ENCODE measurements around the gene STXBP6. TPM values are rescaled to one million over a fixed set of nuclear protein-coding genes. Genes with fewer than 3 reads are reported as not detected.
"Not testable (repeated sequence)": the region's sequence is repeated elsewhere in the genome, so short reads cannot be mapped to it uniquely, and the experiment has no call there.

Gene STXBP6
- total RNA-seq, 1 donor: 5.8 TPM

DNA sequence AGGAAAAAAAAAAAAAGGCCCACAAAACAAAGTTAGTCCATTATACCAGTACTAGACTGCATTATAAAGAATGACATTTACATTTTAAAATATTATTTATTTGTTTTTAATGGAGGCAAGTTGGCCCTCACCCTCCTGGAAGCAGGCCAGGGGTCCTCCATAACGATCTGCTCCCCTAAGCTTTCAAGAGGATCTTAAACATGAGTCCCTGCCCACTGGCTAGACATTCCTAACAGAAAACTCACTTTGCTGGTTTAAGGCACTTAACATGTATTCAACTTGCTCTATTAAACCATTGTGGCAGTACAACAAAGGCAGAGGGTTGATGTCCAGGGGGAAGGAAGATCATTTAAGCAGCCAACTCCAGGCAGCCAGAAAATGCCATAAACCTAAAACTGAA lies 111.4 kb downstream of the STXBP6 start:
- no peak overlapping the region for H3K4me2 ChIP-seq (ENCODE audit: insufficient read depth, low read length)
- no peak overlapping the region for H3K27ac ChIP-seq (ENCODE audit: low read depth, low read length)
- H3K4me1 ChIP-seq (ENCODE audit: insufficient read depth, low read length): no peaks in the 10 kb centered on the region
- peak; percentile 11 for DNase-seq (ENCODE audit: insufficient read length, low spot score, missing footprints)
- H3K9me3 ChIP-seq (ENCODE audit: low read depth, low read length): no peaks in the 10 kb centered on the region
- H4K20me1 ChIP-seq (ENCODE audit: insufficient read depth, low read length): no peaks in the 10 kb centered on the region
- H3K27me3 ChIP-seq (ENCODE audit: insufficient read depth, low read length): no peaks in the 10 kb centered on the region
- no peak overlapping the region for H2AFZ ChIP-seq (ENCODE audit: low read length)
- no peaks in the 10 kb centered on the region for H3K36me3 ChIP-seq (ENCODE audit: insufficient read depth, low read length)
- TF ChIP-seq, protein P1, sequence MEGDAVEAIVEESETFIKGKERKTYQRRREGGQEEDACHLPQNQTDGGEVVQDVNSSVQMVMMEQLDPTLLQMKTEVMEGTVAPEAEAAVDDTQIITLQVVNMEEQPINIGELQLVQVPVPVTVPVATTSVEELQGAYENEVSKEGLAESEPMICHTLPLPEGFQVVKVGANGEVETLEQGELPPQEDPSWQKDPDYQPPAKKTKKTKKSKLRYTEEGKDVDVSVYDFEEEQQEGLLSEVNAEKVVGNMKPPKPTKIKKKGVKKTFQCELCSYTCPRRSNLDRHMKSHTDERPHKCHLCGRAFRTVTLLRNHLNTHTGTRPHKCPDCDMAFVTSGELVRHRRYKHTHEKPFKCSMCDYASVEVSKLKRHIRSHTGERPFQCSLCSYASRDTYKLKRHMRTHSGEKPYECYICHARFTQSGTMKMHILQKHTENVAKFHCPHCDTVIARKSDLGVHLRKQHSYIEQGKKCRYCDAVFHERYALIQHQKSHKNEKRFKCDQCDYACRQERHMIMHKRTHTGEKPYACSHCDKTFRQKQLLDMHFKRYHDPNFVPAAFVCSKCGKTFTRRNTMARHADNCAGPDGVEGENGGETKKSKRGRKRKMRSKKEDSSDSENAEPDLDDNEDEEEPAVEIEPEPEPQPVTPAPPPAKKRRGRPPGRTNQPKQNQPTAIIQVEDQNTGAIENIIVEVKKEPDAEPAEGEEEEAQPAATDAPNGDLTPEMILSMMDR (IDR thresholded peaks at IDR 0.05; ENCODE audit: extremely low read depth, low read depth, low read length): no peak
- H3K79me2 ChIP-seq (ENCODE audit: insufficient read depth, low read length): no peaks in the 10 kb centered on the region
- H3K4me3 ChIP-seq (ENCODE audit: insufficient read depth, low read length): no peak overlapping the region

DNA sequence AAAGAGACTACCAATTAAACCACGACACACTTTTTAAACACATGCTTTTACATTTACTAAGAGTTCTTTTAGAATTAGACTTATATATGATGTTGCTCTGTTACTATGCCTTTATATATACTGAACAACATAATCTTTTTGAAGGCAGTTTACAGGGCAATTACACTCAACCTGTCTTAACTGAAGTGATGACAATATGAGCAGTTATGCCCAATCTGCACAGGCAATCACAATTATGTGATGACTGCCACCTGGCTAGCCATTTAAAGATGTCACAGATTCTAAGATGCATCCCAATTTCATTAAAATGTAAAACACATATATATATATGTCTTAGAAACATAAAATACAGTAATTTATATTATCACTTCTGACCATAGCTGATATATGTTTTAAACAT lies 112.6 kb downstream of the STXBP6 start:
- no peaks in the 10 kb centered on the region for H3K27me3 ChIP-seq (ENCODE audit: insufficient read depth, low read length)
- no peak overlapping the region for H2AFZ ChIP-seq (ENCODE audit: low read length)
- no peak overlapping the region for H3K4me2 ChIP-seq (ENCODE audit: insufficient read depth, low read length)
- no peaks in the 10 kb centered on the region for H3K4me1 ChIP-seq (ENCODE audit: insufficient read depth, low read length)
- DNase-seq (ENCODE audit: insufficient read length, low spot score, missing footprints): no peak
- no peaks in the 10 kb centered on the region for H3K79me2 ChIP-seq (ENCODE audit: insufficient read depth, low read length)
- no peaks in the 10 kb centered on the region for H4K20me1 ChIP-seq (ENCODE audit: insufficient read depth, low read length)
- H3K36me3 ChIP-seq (ENCODE audit: insufficient read depth, low read length): no peaks in the 10 kb centered on the region
- H3K9me3 ChIP-seq (ENCODE audit: low read depth, low read length): no peaks in the 10 kb centered on the region
- H3K27ac ChIP-seq (ENCODE audit: low read depth, low read length): no peak overlapping the region
- TF ChIP-seq, protein P1 (IDR thresholded peaks at IDR 0.05; ENCODE audit: extremely low read depth, low read depth, low read length): no peak
- no peak overlapping the region for H3K4me3 ChIP-seq (ENCODE audit: insufficient read depth, low read length)

DNA sequence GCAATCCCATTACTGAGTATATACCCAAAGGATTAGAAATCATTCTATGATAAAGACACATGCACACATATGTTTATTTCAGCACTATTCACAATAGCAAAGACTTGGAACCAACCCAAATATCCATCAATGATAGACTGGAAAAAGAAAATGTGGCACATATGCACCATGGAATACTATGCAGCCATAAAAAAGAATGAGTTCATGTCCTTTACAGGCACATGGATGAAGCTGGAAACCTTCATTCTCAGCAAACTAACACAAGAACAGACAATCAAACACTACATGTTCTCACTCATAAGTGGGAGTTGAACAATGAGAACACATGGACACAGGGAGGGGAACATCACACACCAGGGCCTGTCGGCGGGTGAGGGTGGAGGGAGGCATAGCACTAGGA lies 113.2 kb downstream of the STXBP6 start:
- H3K36me3 ChIP-seq (ENCODE audit: insufficient read depth, low read length); H3K27me3 ChIP-seq (ENCODE audit: insufficient read depth, low read length); H3K4me3 ChIP-seq (ENCODE audit: insufficient read depth, low read length); H3K9me3 ChIP-seq (ENCODE audit: low read depth, low read length); H4K20me1 ChIP-seq (ENCODE audit: insufficient read depth, low read length); DNase-seq (ENCODE audit: insufficient read length, low spot score, missing footprints); H3K4me1 ChIP-seq (ENCODE audit: insufficient read depth, low read length); H2AFZ ChIP-seq (ENCODE audit: low read length); H3K79me2 ChIP-seq (ENCODE audit: insufficient read depth, low read length); H3K27ac ChIP-seq (ENCODE audit: low read depth, low read length); H3K4me2 ChIP-seq (ENCODE audit: insufficient read depth, low read length): not testable (repeated sequence)

DNA sequence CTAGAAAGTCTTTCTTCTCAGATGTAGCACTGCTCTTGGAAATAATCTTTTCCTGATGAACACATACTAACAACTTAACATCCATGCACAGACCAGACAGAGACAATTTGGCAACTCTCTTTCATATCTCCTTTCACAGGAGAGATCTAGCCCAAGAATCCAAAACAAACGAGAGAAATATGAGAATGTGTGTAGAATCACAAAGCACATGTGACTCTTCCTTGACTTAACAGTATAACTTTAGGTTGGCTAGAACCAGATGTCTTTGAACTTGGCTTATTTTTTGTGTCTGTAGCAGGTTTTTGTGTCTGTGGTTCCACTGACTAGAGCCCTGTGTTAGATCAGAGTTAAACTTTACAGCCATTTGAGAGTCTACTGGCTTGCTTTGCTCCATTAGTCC lies 114.2 kb downstream of the STXBP6 start:
- Histone ChIP-seq H3K9me3 (ENCODE audit: low read depth, low read length) (no peaks in the 10 kb centered on the region), H2AFZ (ENCODE audit: low read length) (no peak overlapping the region), H4K20me1 (ENCODE audit: insufficient read depth, low read length) (no peaks in the 10 kb centered on the region), H3K4me2 (ENCODE audit: insufficient read depth, low read length) (no peak overlapping the region), H3K27me3 (ENCODE audit: insufficient read depth, low read length) (no peaks in the 10 kb centered on the region), H3K36me3 (ENCODE audit: insufficient read depth, low read length) (no peaks in the 10 kb centered on the region), H3K4me1 (ENCODE audit: insufficient read depth, low read length) (no peaks in the 10 kb centered on the region), H3K79me2 (ENCODE audit: insufficient read depth, low read length) (no peaks in the 10 kb centered on the region), H3K27ac (ENCODE audit: low read depth, low read length) (no peak overlapping the region), H3K4me3 (ENCODE audit: insufficient read depth, low read length) (no peak overlapping the region)
- DNase-seq (ENCODE audit: insufficient read length, low spot score, missing footprints): no peak
- TF ChIP-seq, protein P1 (IDR thresholded peaks at IDR 0.05; ENCODE audit: extremely low read depth, low read depth, low read length): no peak
